Stimulated activated CD4-positive, alpha-beta T cell treated with anti-CD3 and anti-CD28 coated beads, Interleukin-2, amount 100 ng/mL, for 24 hours (primary cell): Measurements from ENCODE around the gene LRR1.
A peak's percentile ranks its signal among the peaks of the same experiment; 100 is the strongest.
"Not testable (repeated sequence)": the region's sequence is repeated elsewhere in the genome, so short reads cannot be mapped to it uniquely, and the experiment has no call there.

ENCODE experiments used
- DNase-seq, 2 donors: peaks; one replicate each; pipeline ENCODE4 v3.0.0-alpha.2; 2020

The LRR1 gene

DNA sequence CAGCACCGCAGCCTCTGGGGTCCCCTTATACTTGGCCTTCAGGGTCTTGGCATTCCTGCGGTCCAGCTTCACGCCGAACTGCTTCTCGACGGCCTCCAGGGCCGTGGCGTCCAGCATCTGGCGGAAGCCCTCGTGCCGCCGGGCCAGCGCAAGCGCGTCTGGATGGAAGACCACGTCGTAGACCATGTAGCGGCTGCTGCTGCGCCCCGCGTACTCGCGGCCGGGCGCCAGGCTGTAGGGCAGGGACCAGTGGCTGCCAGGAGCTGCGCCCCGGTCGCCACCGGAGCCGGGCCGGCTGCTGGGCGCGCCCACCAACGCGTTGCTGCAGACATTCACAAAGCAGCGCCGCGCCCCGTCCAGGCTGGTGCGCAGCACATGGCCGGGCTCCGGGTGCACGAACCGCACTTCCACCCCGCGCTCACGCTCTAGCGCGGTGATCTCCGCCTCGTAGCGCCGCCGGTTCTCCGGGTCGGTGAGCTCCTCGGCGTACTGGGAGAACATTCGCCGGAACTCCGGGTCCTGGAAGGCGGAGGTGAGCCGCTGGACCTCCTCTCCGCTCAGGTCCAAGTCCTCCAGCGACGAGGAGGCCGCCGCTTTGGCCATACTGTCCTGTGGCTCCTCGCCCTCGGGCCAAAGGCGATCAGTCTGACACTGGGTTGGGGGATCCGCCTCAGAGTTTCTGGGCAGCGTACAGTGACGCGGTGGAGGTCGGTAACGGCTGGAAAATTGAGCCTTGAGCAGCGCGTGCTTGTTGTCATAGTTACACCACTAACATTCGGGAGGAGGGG is 36.0 kb downstream of the LRR1 start, which contains the start of gene DNAAF2:
Gene DNAAF2 (minus strand): TSS at position 698 of the 788 bp plus-strand sequence. CDS start 95 bp downstream, at position 603.
- peak; percentile 57 to 64 for DNase-seq

DNA sequence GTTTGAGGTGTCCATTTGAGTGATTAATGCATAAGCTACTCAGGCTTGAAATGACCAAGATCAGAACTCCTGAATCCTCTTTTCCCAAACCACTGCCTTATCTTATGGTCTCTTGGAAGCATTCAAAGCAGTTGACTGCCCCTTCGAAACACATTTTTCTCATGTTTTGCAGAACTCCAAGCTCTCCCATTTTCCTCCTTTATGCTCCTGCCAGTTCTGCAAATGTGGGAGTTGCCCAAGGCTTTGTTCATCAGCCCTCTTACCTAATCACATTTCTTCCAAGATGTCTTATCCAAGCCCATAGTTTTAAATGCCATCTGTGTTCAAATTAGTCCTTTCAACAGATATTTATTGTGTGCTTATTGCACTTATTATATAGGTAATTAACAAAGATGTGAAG is 38.1 kb downstream of the LRR1 start:
- DNase-seq: no peak

DNA sequence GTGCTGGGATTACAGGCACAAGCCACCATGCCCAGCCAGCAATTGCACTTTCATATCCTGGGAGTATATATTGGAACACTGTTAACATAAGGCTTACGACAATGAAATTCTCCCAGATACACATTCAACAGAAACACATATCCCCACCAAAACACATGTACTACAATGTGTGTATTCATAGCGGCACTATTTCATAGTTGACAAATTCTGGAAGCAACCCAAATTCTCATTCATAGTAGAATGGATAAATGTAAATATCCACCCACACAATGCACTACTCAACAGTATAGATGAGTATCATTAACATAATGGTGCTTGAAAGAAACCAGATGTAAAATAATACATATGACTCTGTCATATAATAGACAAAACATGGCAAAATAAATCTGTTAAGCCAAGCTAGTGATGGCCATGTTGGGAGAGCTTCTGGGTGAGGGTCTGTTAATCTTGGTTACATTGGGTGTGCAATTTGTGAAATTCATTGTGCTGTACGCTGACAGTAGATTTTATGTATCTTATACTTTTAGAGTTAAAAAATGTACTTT is 38.9 kb downstream of the LRR1 start:
- DNase-seq: no peak

DNA sequence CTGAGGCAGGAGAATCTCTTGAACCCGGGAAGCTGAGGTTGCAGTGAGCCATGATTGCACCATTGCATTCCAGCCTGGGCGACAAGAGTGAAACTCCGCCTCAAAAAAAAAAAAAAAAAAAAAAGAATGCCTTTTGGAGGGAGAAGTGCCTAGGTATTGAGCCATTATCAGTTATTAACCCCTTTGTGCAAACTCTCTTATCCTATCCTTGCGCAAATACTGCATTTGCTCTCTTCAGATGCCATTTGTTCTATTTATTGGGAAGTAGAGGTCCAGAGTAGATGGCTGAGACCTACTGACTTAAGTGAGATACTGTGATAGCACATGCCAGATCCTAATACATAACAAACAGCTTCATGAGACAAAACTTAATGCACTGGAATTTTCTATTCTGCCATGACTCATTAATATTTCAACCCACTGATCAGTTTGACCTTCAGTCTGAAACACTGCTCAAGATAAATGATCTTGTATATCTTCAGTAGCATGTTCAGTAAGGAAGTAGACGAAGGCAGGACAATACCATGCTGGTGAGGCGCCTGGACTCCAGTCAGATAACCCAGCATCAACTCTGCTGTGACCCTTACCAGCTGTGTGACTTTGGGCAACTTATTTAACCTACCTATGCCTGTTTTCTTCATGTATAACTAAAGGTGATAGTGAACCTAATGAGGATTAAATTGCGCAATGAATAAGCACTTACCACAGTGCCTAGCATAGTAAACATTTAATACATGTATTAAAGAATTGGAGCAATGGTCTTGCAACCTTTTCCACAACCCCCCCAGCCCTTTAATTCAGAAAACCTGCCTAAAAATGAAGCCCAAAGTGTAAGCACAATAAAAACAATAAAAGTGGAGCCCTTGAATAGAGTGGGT is 42.0 kb downstream of the LRR1 start:
- DNase-seq: no peak

DNA sequence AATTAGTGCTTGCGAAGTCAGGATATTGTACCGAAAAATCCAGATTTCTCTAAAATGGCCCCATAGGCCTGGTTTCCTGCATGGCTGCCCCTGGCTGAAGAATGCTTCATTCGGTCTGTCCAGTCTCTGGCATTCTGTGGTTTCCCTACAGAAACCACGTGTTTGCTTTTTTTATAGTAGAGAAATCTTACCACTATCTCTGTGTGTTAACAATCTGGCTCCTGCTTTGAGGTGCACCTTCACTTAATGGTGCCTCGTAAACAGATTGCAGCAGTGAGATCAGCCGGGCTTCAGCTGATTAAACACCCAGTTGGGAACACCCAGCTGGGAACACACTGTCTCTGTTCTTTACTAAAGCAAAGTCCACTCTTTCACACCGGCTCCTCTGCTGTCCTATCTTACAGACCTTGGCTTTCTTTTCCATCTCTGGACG is 43.0 kb downstream of the LRR1 start:
- DNase-seq: no peak

DNA sequence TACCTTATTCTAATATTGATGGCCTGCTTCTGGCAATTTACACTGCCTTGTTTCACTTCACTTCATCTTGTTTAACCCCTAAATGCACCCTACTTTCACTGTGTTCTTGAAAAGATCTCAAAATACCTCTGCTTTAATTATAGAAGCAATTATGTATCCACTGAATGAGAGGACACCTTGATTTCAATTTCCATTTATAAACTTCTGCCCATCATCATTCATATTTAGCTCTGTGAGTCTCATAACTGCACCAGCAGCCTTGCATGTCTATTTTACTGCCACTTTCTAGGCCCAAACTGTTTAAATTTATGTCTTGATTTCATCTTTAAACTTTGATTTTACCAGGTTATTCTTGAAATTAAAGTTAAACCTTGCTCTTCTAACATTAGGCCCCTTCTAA is 43.4 kb downstream of the LRR1 start:
- DNase-seq: no peak

DNA sequence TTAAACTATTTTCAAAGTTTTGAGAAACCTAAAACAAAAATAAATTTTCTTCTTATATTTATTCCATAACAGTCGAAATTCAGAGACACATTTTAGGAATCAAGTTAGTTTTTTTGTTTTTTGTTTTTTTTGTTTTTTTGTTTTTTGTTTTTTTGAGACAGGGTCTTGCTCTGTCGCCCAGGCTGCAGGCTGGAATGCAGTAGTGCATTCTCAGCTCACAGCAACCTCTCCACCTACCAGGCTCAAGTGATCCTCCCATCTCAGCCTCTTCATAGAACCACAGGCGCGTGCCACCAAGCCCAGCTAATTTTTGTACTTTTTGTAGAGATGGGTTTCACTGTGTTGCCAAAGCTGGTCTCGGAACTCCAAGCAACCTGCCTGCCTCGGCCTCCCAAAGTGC is 54.8 kb downstream of the LRR1 start:
- DNase-seq: no peak

DNA sequence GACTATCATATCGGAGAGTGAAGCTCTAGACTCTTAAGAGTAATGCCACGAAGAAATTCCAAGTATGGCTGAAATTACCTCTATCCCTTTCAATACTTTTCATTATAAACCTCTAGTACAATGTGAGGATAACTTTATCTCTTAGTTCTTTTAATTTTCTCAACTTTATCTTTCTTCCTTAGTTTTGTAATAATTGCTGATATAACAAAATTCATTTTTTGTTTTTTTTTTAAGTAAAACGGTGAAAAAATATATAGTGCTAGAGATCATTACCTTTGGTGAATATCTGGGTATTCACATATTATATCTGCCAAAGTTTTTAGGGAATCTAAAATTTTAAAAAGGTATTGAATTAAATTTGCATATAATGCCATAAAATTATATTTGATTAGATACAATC is 55.8 kb downstream of the LRR1 start:
- no peak for DNase-seq

DNA sequence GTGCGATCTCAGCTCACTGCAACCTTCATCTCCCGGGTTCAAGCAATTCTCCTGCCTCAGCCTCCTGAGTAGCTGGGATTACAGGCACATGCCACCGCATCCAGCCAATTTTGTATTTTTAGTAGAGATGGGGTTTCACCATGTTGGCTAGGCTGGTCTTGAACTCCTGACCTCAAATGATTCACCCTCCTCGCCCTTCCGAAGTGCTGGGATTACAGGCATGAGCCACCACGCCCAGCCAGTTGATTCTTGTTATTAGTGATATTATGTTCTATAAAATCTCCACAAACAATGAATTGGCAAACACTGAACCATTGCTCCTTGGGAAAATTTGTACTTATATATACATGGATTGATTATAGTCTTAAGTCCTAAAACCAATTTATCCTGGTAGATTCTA is 58.8 kb downstream of the LRR1 start:
- DNase-seq: not testable (repeated sequence)

DNA sequence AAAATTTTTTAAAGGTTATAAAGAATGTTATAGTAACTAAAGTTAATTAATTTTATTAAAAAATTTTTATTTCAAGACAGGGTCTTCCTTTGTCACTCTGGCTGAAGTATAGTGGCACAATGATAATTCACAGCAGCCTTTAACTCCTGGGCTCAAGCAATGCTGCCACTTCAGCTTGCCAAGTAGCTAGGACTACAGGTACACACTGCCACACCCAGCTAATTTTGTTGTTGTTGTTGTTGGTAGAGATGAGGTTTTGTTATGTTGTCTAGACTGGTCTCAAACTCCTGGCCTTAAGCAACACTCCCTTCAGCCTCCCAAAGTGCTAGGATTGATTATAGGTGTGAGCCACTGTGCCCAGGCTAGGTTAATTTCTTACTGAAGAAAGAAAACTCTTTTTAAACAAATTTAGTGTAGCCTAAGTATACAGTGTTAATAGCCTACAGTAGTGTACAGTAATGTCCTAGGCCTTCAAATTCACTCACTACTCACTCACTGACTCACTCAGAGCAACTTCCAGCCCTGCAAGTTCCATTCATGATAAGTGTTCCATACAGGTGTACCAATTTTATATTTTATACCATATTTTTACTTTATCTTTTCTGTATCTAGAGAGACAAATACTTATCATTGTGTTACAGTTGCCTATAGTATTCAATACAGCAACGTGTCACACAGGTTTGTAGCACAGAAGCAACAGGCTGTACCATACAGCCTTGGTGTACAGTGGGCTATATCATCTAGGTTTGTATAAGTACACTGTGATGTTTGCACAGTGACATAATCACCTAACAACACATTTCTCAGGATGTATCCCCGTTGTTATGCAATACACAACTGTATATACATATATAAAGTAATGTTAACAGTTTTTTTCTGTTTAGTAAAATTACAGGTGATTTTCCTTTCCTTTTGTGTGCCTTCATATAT is 61.1 kb downstream of the LRR1 start:
- DNase-seq: no peak
